Measurements from ENCODE around the gene VPS13D.

Gene VPS13D, protein sequence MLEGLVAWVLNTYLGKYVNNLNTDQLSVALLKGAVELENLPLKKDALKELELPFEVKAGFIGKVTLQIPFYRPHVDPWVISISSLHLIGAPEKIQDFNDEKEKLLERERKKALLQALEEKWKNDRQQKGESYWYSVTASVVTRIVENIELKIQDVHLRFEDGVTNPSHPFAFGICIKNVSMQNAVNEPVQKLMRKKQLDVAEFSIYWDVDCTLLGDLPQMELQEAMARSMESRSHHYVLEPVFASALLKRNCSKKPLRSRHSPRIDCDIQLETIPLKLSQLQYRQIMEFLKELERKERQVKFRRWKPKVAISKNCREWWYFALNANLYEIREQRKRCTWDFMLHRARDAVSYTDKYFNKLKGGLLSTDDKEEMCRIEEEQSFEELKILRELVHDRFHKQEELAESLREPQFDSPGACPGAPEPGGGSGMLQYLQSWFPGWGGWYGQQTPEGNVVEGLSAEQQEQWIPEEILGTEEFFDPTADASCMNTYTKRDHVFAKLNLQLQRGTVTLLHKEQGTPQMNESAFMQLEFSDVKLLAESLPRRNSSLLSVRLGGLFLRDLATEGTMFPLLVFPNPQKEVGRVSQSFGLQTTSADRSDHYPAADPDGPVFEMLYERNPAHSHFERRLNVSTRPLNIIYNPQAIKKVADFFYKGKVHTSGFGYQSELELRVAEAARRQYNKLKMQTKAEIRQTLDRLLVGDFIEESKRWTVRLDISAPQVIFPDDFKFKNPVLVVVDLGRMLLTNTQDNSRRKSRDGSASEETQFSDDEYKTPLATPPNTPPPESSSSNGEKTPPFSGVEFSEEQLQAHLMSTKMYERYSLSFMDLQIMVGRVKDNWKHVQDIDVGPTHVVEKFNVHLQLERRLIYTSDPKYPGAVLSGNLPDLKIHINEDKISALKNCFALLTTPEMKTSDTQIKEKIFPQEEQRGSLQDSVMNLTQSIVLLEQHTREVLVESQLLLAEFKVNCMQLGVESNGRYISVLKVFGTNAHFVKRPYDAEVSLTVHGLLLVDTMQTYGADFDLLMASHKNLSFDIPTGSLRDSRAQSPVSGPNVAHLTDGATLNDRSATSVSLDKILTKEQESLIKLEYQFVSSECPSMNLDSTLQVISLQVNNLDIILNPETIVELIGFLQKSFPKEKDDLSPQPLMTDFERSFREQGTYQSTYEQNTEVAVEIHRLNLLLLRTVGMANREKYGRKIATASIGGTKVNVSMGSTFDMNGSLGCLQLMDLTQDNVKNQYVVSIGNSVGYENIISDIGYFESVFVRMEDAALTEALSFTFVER (N-terminal part only)

DNA sequence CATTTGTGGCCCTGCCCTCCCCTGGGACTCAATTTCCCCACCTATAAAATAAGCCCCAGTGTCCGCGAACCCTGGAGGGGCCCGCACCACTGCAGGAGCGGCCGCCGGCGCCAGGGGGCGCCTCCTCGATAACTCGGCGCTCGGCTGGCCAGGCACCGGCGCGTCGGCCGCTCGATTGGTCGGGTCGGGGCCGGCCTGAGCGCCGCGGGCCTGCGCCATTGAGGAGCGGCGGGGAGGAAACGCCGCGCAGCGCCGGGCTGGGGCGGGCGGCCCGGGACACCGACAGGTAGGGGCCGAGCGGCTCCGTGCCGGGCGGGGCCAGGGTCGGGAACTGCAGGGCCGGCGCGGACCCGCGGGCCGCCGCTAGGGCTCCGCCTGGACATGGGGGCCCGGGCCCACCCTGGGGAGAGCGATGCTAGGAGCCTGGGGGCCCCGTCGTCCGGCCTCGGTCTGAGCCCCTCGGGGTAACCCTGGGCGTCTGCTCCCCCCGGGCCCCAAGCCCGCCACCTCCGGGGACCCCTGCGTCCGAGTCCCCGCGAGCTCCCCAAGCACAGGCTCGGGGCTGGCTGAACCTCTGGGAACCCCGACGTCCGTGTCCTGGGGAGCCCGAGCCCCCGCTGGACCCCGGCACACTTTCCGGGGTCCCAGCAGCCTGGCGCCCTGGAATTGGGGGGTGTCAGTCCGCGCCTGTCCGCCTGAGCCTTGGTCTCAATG lies at the start of gene VPS13D:
TSS of gene VPS13D (plus strand) at position 196 of the 714 bp plus-strand sequence. CDS start 4,237 bp downstream, outside the sequence.
- DNase-seq = peak; percentile 18

GRCh38 chr1:12180315-12180714 lies 49.5 kb upstream of the VPS13D start:
- DNase-seq = no peak

GRCh38 chr1:12180903-12181302 lies 48.9 kb upstream of the VPS13D start:
- DNase-seq = no peak

- DNase-seq = no peak
Observed at GRCh38 chr1:12181568-12181967, 48.3 kb upstream of the VPS13D start.

- no peak for DNase-seq
Observed at GRCh38 chr1:12182410-12182984, 47.3 kb upstream of the VPS13D start.

DNA sequence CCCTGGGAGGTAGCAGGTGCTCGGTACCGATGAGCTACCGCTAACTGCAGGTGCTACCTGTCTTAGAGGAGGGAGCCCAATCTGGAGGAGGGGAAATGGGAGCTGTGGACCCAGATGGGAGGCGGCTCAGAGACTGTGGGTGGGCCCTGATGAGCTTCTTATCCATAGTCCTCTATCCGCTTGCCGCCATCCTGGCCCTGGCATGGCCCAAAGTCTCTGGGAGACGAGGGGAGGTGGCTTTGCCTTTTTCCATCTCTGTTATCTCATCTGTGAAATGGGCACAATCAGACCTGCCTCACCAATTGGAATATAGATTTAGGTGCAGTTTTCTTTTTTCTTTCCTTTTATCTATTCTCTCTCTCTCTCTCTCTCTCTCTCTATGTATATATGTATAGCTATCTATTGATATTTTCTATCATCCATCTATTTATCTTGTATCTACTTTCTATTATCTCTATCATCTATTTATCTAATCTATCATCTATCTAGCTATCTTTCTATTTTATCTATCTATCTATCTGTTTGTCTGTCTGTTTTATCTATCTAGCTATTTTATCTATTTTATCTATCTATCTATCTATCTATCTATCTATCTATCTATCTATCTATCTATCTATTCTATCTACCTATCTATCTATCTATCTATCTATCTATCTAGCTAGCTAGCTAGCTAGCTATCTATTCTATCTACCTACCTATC lies 46.6 kb upstream of the VPS13D start:
- DNase-seq = no peak

DNA sequence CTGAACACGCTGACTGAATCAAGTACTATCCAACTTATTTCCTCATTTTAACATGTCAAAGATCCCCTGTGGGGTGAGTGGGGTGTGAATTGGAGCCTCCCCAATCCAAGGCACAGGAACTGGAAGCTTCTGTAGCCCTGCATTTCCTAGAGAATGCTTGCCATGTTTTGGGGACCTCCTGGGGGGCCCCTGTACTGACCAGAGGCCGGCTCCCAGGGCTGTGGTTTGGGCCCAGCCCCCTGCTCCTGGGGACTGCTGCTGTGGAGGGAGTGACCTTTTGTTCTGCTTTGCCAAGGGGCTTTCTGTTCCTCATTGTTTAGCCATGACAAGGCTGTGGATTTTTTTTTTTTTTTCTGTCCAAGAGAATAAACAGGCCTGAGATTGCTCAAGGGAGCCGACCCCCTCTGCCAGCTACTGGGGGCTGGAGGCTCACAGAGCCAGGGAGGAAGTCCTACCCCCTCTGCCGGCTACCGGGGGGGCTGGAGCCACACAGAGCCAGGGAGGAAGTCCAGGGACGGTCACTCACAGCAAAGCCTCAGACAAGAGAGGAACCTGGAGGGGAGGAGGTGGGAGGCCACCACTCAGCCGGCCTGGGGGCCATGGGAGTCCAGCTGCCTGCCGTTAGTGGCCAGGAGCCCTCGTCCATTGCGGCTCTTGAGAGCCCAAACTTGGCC lies 45.7 kb upstream of the VPS13D start:
- DNase-seq = no peak

GRCh38 chr1:12185036-12185917 lies 44.6 kb upstream of the VPS13D start:
- no peak for DNase-seq

GRCh38 chr1:12185918-12186678 lies 43.7 kb upstream of the VPS13D start:
- no peak for DNase-seq

DNA sequence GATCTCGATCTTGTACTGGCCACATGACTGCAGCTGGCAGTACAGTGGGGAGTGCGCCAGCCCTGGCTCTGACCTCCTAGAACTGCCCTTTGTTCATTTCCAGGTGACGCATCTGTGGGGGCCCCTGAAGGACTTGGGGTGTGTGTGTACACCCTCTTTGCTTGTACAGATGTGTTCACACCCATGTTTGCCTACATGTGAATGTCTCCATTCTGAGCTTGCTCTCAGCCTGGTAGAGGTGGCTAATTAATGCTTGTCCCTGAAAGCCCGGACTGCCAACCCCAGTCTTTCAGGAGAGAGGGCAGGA lies 43.2 kb upstream of the VPS13D start:
- no peak for DNase-seq

GRCh38 chr1:12188115-12188514 lies 41.7 kb upstream of the VPS13D start:
- no peak for DNase-seq

- no peak for DNase-seq
Observed at GRCh38 chr1:12188657-12189327, 41.0 kb upstream of the VPS13D start.

DNA sequence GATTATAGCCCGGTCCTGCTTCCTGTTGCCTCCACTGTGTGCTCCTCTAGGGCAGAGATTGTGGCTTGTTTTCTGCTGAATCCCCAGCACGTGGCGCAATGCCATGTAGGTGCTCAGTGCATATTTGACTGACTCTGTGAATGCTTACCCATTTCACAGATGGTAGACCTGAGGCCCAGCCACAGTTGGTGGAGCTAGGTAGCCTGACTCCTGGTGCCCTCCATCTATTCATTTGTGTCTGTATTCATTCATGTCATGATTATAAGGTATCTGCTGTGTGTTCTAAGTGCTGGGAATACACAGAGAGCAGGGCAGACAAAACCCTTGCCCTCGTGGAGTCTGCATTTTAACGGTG lies 40.5 kb upstream of the VPS13D start:
- no peak for DNase-seq

GRCh38 chr1:12191242-12192032 lies 38.4 kb upstream of the VPS13D start:
- DNase-seq = no peak

- DNase-seq = no peak
Observed at GRCh38 chr1:12194666-12195216, 35.1 kb upstream of the VPS13D start.

DNA sequence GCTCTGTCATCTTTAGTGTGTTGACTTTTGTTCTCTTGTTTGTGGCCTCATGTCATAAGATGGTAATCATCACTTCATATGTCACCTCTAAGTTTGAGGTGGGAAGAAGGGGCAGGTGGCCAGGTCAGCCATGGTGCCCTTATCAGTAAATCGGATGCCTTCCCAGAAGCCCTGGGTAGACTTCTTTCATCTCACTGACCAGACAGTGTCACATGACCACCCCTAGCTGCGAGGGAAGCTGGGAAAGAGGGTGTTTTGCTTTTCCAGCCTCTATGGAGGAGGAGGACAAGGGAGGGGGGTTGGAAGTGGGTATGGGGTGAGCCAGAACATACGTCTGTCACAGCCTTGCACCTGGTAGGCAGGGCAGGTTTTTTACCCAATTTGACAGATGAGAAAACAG lies 34.4 kb upstream of the VPS13D start:
- no peak for DNase-seq
